RCC 7860 (cell line): Measurements from ENCODE around the gene SPSB4.

Source experiments
- DNase-seq: peaks from one replicate; pipeline ENCODE4 v3.0.0-alpha.2; 2015; ENCODE audit warnings: low spot score
- FAIRE-seq: peaks from 2 replicates; lab custom pipeline; 2012; peaks lifted over from hg19 to GRCh38; lab: Jason Lieb, UNC

SPSB4 gene

DNA sequence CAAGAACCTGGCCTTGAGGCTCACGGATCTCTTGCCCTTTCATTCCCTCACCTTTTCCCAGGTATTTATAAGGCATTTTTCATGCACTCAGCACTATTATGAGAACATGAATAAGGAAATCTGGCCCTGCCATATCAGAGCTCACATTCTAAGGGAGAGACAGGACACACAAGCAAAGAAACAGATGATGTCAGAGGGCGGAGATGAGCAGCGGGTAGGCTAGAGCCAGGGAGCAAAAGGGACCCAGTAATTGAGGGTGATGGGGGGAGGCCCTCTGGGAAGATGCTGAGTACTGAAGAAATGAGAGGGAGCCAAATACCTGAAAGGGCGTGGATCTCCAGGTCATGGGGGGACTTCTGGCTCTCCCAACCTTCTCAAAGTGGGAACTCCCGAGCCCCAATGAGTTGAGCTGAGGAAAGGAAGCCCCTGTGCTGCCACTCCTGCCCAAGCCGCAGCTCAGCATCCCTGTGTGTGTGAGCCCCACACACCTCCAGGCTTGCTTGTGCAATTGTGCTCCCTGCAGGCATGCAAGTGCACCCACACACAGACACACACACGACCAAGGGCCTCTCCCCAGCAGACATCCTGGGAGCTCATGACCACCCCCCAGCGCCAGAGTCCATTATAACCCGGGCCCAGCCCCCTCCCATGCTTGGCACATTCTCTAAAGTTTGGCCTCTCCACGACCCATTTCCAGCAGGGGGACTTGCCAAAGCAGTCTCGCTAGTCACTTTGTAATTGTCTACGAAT is 99.1 kb downstream of the SPSB4 start:
- FAIRE-seq (no peak), DNase-seq (no peak)

DNA sequence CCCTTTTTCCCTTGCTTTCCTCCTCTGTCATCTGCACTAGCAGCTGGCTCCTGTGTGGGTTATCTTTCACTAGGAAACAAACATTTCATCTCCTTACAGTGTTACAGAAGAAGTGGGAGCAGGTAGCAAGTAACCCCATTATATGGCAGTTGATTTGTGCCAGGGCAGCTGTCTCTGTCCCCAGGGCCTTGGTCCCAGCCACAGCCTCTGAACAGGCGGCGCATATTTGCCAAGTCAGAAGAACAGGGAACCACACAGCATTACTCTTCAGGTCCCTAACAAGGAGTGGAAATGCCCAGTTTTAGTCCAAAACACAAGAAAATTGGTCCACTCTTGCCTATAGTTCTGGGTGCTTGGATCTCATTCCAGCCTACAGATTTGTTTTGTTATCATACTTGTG is 99.8 kb downstream of the SPSB4 start:
- FAIRE-seq (no peak), DNase-seq (no peak)

DNA sequence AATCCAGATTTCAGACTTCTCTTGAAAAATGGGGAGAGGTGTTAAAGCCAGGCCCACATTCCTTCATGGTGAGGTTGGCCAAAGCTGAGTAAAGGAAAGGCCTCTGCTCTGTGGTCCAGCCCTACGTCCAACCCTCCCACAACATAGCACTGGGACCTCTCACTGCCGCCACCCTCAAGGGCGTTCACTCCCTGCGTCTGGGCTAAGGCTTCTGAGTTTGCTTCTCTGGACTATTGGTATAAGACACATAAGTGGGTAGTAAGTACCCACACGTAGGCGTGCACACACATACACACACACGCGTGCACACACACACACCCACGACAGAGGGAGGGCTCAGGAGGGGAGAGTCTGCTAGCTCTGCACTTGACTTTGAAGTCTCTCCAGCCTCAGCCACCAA is 100.3 kb downstream of the SPSB4 start:
- FAIRE-seq (no peak), DNase-seq (no peak)

- DNase-seq (no peak), FAIRE-seq (no peak)
These were observed 101.0 kb downstream of the SPSB4 start for GRCh38 chr3:141152130-141152529.

GRCh38 chr3:141152801-141153678 is 101.9 kb downstream of the SPSB4 start:
- no peak for FAIRE-seq
- no peak for DNase-seq

DNA sequence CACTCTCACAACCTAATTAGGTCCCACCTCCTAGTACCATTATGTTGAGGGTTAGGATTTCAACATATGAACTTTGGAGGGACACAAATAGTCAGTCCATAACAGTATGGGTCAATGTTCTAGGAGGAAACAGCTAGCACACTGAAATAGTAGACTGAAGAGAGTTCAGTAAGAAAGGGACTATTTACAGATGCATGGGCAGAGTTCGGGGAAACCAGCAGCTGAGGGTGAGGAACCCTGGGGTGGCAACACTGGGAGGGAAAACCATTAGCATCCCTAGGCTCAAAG is 102.5 kb downstream of the SPSB4 start:
- DNase-seq = no peak
- FAIRE-seq = no peak

DNA sequence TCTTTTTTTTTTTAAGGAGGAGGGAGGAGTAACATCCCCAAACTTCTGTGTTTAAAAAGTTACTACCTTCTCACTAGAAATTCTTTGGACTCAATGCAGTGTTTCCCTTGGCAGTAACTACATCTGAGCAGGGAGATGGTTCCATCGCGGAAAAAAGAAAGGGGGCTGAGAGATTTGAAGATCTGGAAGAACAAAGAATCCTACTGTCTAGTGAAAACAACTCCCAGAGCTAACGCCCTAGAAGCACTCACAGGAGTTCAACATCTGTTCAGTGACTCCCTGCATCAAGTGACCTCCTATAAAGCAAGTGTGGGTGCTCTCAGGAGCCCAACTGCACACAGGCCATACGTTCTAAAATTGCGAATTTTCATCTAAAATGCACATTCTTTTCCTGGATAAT is 113.7 kb downstream of the SPSB4 start:
- no peak for FAIRE-seq
- no peak for DNase-seq

- FAIRE-seq (no peak), DNase-seq (no peak)
These were observed 116.5 kb downstream of the SPSB4 start for GRCh38 chr3:141167681-141168080.

DNA sequence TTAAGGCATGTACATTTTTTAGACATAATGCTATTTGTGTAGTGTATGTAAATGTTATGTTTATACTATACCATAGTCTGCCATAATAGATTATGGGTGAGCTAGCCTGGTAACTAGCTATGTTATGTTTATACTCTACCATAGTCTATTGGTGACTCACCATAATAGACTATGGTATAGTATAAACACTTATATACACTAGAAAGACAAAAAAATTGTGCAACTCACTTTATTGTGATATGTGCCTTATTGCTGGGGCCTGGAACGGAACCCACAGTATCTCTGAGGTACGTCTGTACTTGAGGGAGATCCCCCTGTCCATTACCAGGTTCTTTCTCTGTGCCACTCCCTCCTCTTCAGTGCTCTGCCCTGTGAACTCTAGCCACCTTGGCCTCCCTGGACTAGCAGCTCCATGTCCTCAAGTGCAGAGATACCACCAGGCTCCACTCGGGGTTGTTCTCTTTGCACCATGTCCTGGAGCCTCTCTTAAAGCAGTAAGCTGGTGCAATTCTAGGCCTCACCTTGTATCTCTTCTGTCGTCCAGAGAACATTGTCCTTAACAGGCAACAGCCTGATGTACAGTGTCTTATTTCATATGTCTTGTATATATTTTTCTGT is 119.6 kb downstream of the SPSB4 start:
- FAIRE-seq (no peak), DNase-seq (no peak)

DNA sequence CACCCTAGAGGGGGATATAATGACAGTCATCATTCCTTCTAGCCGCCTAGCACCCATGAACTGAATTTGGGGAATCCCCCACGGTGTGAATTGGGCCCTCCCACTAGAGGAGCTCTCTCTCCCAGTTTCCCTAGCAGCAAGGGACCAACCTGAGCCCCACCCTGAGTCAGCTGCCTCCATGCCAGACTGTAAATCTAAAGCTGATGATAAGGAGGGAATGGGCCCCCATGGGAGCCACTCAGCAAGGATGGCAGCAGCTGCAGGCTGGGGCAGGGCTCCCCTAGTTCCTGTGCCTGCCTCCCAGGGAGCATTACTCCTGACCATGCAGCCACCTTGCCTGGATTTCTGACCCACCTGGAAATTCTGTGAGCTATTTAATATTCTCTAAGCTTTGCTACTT is 123.5 kb downstream of the SPSB4 start:
- FAIRE-seq (no peak), DNase-seq (no peak)

DNA sequence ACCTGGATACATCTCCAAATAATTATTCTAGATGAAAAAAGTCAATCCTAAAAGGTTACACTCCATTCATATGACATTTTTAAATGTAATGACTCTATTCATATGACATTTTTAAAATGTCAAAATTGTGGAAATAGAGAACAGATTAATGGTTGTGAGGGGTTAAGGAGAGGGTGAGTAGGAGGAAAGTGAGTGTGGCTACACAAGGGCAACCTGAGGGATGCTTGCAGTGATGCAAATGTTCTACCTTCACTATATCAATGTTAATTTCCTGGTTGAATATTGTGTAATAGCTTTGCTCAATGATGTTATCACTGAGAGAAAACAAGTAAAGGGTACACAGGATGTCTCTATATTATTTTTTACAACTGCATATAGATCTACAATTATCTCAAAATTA is 125.6 kb downstream of the SPSB4 start:
- DNase-seq (no peak), FAIRE-seq (no peak)

DNA sequence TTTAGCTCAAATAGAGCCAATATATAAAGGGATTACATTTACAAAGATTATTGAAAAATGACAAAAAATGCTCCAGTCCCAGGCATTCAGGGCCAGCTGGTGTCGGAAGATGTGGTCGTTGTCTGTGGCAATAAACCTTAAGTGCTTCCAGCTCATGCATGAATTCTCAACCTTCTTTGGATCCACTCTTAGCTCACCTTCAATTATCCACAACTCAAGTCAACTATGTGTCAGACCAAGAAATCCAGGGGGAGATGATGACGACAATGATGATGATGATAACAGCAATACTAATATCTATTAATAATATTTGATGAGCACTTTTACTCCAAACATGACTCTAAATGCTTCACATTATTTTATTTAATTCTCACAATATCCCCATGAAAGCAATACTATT is 126.9 kb downstream of the SPSB4 start:
- DNase-seq = no peak
- FAIRE-seq = no peak

- FAIRE-seq (no peak), DNase-seq (no peak)
These were observed 127.4 kb downstream of the SPSB4 start for GRCh38 chr3:141178551-141178950.

GRCh38 chr3:141179983-141180382 is 128.8 kb downstream of the SPSB4 start:
- FAIRE-seq (no peak), DNase-seq (no peak)

GRCh38 chr3:141181196-141181595 is 130.0 kb downstream of the SPSB4 start:
- FAIRE-seq (no peak), DNase-seq (no peak)

DNA sequence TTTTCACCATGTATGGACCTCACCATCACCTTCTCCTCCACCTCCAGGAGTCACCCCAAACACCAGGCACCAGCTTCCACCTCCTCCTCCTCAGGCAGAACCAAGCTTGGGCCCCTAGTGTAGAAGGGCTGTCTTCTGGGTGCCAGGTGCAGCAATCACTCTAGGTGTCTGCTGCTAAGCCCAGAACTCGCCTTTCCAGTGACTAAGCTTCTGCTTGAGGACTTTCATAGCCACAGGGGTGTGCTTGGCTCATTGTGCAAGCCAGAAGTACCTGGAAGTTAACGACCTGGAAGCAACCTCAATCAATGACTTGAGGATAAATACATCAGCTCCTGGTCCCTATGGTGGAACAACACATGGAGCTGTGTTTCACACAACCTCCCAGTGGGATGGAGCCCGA is 130.7 kb downstream of the SPSB4 start:
- FAIRE-seq (no peak), DNase-seq (no peak)

DNA sequence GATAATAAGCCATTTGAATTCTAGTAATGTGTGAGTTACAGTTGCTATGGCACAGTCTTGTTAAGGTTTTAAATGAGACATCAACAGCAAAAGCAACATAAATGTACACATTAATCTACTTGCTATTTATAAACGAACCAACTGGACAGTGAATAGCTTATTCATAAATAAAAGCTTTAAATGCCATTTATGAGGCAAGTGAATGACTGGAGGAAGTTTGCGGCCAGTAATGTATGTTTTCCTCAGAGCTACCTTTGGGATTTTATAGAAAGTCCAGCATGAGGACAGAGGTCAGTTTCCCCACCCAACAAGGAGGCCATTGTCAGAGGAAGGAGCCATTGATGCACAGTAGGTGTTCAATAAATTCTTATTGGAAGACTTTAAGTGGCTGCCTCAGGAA is 132.5 kb downstream of the SPSB4 start:
- FAIRE-seq = no peak
- no peak for DNase-seq

DNA sequence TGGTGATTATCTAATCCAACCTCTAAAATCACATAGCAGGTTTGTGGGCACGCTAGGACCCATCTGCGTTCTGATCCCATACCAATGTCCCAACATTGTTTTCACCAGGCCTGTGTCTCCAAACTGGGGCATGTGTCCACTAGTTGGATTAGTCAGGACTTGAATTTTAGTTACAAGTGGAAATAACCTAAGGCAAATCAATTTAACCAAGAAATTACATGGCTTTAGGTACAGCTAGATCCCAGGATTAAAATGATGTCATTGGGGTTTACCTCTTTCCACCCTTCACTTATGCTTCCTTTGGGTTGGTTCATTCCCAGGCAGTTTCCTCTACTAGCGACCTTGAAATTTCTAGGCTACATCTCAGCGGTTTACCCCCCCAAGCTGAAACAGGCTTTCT is 133.3 kb downstream of the SPSB4 start:
- FAIRE-seq (no peak), DNase-seq (no peak)

DNA sequence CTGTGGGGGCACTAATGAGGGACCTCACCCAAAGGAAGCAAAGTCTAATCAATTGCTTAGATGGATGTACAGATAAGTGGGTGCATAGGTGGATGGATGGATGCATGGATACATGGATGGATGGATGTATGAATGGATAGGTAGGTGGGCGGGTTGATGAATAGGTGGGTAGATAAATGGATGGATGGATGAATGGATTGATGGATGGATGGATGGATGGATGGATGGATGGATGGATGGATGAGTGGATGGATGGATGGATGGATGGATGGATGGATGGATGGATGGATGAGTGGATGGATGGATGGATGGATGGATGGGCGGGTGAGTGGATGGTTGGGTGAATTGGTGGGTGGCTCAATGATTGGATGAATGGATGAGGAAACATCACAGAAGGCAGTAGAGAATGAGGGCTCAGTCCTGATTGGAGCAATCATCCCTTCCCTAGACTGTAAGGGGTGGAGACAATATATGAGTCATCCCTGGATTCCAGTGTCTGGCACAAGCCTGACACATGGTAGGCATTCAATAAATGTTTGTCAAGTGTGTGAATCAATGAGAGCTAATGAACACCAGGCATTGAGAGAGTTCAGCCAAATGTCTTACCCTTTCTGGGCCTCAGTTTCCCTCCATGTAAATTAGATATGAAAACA is 140.1 kb downstream of the SPSB4 start:
- FAIRE-seq (no peak), DNase-seq (no peak)

DNA sequence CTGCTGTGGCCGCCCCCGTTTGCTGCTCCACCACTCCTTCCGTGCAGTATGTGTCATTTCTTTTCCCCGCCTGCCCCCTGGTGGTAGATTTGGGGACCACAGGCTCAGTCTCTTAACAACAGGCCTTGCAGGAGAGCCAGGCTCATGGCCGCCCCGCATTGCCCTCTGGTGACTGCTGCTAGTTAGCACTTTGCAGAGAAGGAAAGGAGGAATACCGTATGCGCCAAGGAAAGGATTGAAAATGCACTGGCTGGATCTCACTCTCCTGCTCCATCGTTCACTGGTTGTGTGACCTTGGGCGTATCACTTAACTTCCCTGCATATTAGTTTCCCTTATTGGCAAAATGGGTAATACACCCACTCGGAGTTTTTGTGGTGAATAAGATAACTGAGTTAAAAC is 141.2 kb downstream of the SPSB4 start:
- DNase-seq (peak; percentile 79), FAIRE-seq (peak; percentile 84)

DNA sequence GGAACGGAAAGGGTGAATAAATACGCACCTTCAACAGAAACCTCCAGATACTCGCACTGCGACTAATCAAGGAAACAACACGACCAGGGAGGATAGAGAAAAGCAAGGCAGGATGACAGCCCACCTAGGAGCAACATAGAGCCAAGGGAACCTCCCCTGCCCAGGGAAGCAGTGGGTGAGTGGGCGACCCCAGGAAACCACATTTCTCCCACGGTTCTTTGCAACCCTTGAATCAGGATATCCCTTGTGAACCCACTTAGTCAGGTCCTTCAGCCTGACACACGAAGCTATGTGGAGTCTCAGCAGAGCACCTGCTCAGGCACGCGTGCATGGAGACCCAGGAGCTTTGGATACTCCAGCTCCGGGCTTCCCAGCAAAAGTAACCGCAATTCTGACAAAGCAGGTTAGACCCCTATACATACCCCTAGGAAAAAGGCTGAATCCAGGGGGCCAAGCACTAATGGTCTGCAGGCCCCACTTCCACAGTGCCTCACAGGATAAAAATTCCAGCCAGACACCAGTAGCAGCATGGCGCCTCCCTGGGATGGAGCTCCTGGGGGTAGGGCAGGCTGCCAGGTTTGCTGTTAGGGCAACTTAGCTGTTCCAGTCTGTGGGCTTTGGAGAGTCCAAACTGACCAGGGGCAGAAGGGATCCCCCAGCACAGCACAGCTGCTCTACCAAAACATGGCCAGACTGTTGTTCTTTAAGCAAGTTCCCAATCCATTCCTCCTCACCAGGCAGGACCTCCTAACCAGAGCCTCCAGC is 142.1 kb downstream of the SPSB4 start:
- no peak for DNase-seq
- FAIRE-seq = no peak
